Endothelial cell of umbilical vein (primary cell): Measurements from ENCODE around the gene MYCL.

Experiments used
- CTCF ChIP-seq, 2 donors: IDR thresholded peaks; 1 replicate in 1 of 2; 2 replicates in 1 of 2; pipeline ENCODE4 v1.5.1; 2011; ENCODE audit warnings: low read length in 2 of 2, mild to moderate bottlenecking in 2 of 2, moderate library complexity in 2 of 2, control low read depth in 1 of 2, inconsistent platforms in 1 of 2, low read depth in 1 of 2; ENCODE audit not compliant: insufficient read depth in 1 of 2; ENCODE audit errors: extremely low read depth in 1 of 2
- EZH2 ChIP-seq: IDR thresholded peaks from 2 replicates; pipeline ENCODE4 v1.6.1; 2012; ENCODE audit warnings: borderline replicate concordance, low read depth, mild to moderate bottlenecking, moderate library complexity, low read length, inconsistent platforms; ENCODE audit not compliant: severe bottlenecking
- FOS ChIP-seq: IDR thresholded peaks from 2 replicates; pipeline ENCODE4 v1.6.1; 2011; ENCODE audit warnings: mild to moderate bottlenecking, low read length, moderate library complexity, borderline replicate concordance; ENCODE audit not compliant: insufficient read depth
- GATA2 ChIP-seq: IDR thresholded peaks from 2 replicates; pipeline ENCODE4 v1.7.0; 2011; ENCODE audit warnings: low read depth, mild to moderate bottlenecking, moderate library complexity, mixed read lengths, low read length; ENCODE audit not compliant: insufficient read length, insufficient read depth
- JUN ChIP-seq: IDR thresholded peaks from 2 replicates; pipeline ENCODE4 v1.6.1; 2011; ENCODE audit warnings: borderline replicate concordance, low read depth; ENCODE audit not compliant: insufficient read length, insufficient read depth
- MAX ChIP-seq: IDR thresholded peaks from 2 replicates; pipeline ENCODE4 v1.6.1; 2011; ENCODE audit not compliant: insufficient read depth, insufficient read length
- MYC ChIP-seq: IDR thresholded peaks from one replicate; pipeline ENCODE4 v1.6.1; 2011; ENCODE audit warnings: mild to moderate bottlenecking, low read depth, low read length
- POLR2A ChIP-seq: IDR thresholded peaks from 2 replicates; pipeline ENCODE4 v1.6.1; 2012; ENCODE audit warnings: low read depth, mild to moderate bottlenecking, control low read depth, low read length
- POLR2AphosphoS5 ChIP-seq: IDR thresholded peaks from 2 replicates; pipeline ENCODE4 v1.6.1; 2012; ENCODE audit warnings: low read depth, mild to moderate bottlenecking, control low read depth, low read length, moderate library complexity; ENCODE audit not compliant: insufficient read depth

GRCh38 chr1:39922251-39922688, 20.6 kb upstream of the MYCL start:
- TF ChIP-seq CTCF (IDR thresholded peaks at IDR 0.05; ENCODE audit: extremely low read depth in 1 of 2, insufficient read depth in 1 of 2, low read depth in 1 of 2, low read length in 2 of 2): no peak
- no peak for TF ChIP-seq GATA2
- TF ChIP-seq POLR2A: no peak
- TF ChIP-seq POLR2AphosphoS5: no peak
- TF ChIP-seq MAX: no peak
- no peak for TF ChIP-seq JUN
- TF ChIP-seq EZH2: no peak
- no peak for TF ChIP-seq MYC
- no peak for TF ChIP-seq FOS
